HUDEP-2 (cell line): ENCODE data around the gene BMP8A.
"Not testable (repeated sequence)": the region's sequence is repeated elsewhere in the genome, so short reads cannot be mapped to it uniquely, and the experiment has no call there.

Experiments used
- DNase-seq, 76 experiments: peaks; one replicate each; lab custom pipeline; 2025; ENCODE audit not compliant: unreplicated experiment in 76 of 76; lab: John Stamatoyannopoulos, UW

BMP8A gene

GRCh38 chr1:39481289-39481688 lies 10.1 kb upstream of the BMP8A start:
- DNase-seq, result no peak

DNA sequence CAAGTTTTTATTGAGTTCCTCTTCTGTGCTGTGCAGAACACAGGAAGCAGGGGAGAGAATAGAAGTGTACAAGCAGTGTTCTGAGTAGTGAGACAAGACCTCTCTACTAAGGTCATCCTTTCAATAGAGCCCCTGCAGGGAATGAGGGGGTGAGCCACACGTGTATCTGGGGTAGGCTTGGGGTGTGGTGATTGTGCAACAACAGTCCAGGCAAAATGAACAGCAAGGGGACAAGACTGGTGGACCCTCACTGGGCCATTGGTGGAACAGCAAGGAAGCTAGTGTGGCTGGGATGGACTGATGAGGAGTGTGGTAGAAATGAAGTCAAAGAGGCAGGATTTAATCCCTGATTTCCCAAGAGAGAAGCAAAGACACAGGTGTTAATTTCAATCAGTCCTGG lies 8.2 kb upstream of the BMP8A start:
- no peak for DNase-seq

DNA sequence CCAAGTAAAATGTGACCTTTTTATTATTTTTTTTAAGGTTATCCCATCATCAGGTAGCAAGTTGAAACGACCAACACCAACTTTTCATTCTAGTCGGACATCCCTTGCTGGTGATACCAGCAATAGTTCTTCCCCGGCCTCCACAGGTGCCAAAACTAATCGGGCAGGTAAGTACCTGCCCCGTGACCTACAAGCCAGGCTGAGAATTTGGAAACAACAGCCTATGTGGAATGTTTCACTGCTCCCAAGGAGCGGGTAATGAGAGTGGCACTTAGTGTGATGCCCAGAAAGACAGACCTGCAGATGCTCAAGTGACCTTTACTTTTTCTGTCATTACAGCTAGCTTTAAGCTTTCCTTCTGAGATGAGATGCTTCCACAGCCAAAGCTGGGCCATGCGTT lies 6.9 kb upstream of the BMP8A start:
- no peak for DNase-seq

GRCh38 chr1:39485046-39485803 lies 6.2 kb upstream of the BMP8A start:
- no peak for DNase-seq

- DNase-seq, result no peak
Measured at GRCh38 chr1:39488012-39488545, 3.4 kb upstream of the BMP8A start.

GRCh38 chr1:39488793-39489566 lies 2.5 kb upstream of the BMP8A start:
- DNase-seq, result no peak

DNA sequence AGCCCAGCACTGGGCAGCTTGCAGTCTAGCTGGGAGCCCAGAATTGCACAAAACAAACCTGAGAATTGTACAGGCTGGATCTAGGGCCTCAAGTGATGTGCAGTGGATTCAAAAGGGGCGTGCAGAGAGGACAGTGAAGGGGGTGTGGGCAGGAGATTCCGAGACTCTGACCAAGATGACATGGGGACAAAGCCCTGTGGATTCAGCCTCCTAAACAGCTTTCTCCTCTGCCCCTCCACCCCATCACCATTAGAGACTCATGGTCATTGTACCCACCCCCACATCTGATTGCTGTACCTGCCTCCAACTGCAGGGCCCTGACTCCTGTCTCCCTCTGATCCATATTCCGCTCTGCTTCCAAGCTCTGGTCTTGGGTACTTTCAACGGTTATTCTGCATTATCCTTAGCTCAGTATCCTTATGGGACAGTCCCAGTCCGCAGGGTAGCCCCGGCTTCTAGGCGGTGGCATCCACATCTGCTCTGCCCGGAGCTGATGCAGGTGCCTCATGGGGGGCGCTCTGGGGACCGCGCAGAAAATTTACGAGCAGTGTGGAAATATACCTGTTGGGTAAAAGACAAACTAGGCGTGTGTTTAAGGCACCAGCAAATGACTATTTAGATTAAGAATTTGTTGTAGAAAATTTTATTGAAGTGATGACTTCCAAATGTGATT lies 1.7 kb upstream of the BMP8A start:
- DNase-seq, result no peak

DNA sequence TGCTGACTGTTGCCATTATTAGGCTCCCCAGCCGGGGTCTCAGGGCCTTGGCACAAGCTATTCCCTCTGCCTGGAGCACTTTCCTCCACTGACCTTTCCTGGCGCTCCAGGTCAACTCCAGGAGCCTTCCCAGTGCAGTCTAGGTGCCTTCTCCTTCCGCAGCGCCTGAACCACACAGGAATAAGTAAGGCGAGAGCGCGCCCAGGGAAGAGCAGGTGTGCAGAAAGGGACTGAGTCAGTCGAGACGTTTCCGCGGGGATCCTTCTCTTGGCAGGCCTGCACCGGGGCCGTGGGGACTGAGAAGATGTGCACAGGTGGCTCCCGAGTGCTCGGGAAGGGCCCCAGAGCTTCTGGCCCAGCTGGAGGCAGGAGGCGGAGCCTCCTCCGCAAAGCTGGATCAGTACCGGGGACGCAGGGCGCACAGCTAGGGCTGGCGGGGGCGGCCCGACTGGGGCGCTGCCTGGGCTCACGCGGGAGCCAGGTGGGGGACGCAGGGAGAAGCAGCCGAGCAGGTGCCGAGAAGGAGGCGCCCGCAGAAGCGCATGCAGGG lies 765 bp upstream of the BMP8A start:
- no peak for DNase-seq

GRCh38 chr1:39492118-39493042 lies 944 bp downstream of the BMP8A start:
- DNase-seq, result not testable (repeated sequence)

DNA sequence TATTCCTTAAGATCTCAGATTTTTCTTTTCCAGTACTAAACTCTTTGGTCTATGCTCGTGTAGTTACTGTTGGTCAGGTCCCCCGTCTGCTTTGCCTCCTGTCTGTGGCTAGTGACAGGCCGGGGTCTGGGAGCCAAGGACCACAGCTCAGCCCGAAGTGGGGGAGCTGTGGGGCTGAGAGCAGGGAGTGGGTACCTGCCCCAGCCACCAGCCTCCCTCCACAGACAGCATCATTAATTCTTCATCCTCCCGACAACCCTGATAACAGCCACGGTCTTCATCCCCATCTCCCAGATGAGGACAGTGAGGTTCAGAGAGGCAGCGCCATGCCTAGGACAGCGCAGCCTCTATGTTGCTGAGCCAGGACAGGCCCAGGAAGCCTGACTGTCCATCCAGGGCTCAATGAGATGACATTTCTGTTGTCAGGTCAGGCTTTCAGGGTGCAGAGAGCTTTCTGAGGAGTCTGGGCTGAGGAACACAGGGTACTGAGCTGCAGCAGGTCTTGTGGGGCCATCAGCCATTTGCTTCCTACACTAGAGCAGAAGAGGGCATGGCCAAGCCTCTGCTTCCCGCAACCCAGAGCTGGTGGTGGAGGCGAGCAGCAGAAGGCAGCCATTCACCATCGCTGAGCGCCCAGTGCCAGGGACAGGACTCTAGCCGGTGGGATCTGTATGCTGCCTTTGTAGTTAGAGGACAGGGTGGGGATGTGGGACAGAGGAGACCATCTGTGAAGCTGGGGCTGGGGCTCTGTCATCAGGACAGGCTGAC lies 1.8 kb downstream of the BMP8A start:
- not testable (repeated sequence) for DNase-seq

- DNase-seq, result no peak
Measured at GRCh38 chr1:39494671-39495410, 3.4 kb downstream of the BMP8A start.

DNA sequence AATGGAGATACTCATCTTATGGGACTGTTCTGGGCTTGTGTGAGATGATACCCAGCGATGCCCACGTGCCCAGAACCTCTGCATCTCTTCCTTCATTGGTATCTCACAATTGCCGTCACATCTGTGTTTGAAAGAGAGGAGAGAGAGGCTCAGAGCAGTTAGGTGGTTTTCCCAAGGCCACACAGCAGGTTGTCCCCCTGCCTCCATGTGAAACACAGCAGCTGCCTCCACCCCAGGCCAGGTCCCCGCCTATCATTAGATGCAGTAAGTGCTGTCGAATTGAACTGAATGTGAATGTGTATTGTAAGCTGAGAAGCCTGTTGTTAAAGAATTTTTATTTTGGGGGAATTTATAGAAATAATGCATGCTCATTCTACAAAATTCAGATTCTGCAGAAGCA lies 5.1 kb downstream of the BMP8A start:
- DNase-seq, result not testable (repeated sequence)

GRCh38 chr1:39497585-39497984 lies 6.1 kb downstream of the BMP8A start:
- DNase-seq, result no peak

DNA sequence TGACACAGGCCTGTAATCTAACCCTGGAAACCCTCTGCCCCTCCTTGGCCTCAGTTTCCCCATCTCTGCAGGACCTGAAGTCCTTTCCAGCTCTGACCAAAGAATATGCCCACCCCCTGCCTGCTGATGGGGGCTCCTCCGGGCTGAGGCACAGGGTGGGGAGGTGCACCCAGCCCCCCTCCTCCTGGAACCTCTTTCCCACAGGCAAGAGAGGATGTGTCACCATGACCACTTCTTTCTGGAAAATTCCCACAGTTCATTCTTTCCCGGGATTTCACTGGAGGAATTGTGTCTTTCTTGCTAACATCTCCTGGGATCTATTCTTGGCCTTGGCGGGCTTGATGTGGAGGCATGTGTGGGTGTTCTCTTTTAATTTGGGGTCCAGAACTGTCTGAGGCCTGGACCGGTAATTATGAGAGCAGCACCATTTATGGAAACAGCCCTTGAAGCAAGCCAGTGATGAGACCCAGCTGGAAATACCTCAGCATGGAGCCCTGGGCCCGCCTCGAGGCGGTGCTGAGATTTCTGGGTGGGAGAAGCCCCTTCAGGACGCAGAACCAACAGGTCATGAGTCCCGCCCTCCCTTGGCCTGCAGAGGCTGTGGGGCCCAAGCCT lies 6.8 kb downstream of the BMP8A start:
- DNase-seq, result not testable (repeated sequence)

DNA sequence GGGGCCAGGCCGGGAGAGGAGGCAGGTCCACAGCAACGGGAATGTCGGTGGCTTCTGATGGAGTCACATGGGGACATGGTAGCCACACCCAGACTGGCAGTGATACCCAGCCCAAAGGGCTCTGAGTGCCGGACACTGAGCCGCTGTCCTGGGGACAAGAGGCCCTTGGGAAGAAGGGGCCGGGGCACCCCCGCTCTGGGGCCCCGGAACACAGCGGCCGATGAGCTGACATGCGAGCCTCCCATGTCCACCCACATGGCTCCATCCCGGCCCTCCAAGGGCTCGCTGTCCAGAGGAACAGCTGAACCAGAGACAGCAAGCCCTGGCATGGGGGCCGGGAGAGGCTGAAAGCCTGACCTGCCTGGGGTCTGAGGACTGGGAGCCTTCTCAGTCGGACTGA lies 7.4 kb downstream of the BMP8A start:
- not testable (repeated sequence) for DNase-seq

- no peak for DNase-seq
Measured at GRCh38 chr1:39499668-39500067, 8.2 kb downstream of the BMP8A start.

DNA sequence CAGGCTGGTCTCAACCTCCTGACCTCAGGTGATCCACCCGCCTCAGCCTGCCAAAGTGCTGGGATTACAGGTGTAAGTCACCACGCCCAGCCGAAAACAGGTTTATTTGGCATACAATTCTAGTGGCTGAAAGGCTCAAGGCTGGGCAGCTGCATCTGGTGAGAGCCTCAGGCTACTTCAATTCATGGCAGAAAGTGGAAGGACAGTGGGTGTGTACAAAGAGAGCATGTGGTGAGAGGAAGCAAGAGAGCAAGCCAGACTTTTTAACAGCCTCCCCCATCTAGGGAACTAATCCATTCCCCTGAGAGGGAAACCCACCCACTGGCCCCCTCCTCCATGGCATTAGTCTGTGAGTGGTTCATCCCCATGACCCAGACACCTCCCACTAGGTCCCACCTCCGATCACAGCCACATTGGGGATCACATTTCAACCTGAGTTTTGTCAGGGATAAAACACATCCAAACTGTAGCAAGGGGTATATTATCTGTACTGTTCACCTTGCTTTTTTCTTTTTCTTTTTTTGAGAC lies 9.5 kb downstream of the BMP8A start:
- DNase-seq, result no peak

DNA sequence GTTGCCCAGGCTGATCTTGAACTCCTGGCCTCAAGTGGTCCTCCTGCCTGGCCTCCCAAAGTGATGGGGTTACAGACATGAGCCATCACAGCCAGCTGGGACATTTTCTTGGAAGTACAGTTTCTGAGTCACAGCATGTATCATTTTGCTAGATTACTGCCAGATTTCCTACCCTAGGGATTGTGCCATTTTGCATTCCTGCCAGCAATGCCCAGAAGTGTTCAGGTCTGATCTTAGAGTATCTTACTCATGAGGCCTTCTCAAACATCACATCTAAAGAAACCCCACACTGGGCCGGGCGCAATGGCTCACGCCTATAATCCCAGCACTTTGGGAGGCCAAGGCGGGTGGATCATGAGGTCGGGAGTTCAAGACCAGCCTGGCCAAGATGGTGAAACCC lies 10.2 kb downstream of the BMP8A start:
- no peak for DNase-seq
